GM10266 (cell line): ENCODE data around the gene GLTPD2.
"Not testable (repeated sequence)": the region's sequence is repeated elsewhere in the genome, so short reads cannot be mapped to it uniquely, and the experiment has no call there.

Experiments
- DNase-seq: peaks from one replicate; pipeline ENCODE4 v3.0.0; 2012; ENCODE audit errors: extremely low spot score
- CTCF ChIP-seq: IDR thresholded peaks from 2 replicates; pipeline ENCODE4 v1.5.1; 2012; ENCODE audit warnings: mild to moderate bottlenecking, low read depth; ENCODE audit not compliant: control insufficient read depth, insufficient read depth; ENCODE audit errors: missing control alignments

The GLTPD2 gene

GRCh38 chr17:4818276-4818675 is 29.5 kb downstream of the GLTPD2 start:
- TF ChIP-seq CTCF, result no peak
- DNase-seq, result no peak

DNA sequence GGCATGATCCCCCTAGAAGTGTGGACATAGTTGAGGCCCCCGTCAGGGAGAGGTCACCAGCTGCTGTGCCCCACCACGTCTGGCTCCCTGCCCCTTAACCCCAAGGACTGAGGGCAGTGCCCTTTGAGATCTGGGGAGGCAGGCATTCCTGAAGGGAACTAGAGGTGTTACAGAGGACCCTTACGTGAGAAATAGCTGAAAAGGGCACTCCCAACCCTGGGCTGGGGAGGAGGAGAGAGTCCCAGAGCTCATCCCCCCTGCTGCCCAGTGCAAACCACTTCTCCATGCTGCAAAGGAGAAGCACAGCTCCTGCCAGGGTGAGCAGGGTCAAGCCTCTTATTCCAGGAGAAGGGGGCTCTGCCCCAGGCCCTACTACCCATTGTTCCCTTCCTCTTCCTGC is 34.1 kb downstream of the GLTPD2 start:
- TF ChIP-seq CTCF, result no peak
- DNase-seq, result no peak

- TF ChIP-seq CTCF, result no peak
- DNase-seq, result no peak
These were observed 34.8 kb downstream of the GLTPD2 start for GRCh38 chr17:4823373-4824089.

- TF ChIP-seq CTCF, result no peak
These were observed 38.6 kb downstream of the GLTPD2 start for GRCh38 chr17:4827399-4827798.

DNA sequence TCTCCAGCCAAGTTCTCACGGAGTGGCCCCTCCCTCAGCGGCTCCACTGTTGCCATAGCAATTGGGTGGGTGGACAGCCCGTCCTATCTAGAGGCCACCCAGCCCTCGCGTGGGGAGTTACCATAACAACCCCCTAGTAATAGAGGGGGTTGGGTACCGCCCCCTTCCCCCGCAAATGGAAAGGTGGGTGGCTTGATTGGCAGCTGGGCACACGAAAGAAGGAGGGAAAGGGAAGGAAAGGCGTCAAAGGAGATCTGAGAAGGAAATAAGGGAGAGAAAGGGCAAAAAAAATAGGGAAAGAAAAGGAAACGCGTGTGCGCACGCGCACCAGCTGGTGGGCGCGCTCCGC is 44.0 kb downstream of the GLTPD2 start:
- DNase-seq, result not testable (repeated sequence)

More at GRCh38 chr17:4827399-4827798, 38.6 kb downstream of the GLTPD2 start:
- DNase-seq, result no peak

DNA sequence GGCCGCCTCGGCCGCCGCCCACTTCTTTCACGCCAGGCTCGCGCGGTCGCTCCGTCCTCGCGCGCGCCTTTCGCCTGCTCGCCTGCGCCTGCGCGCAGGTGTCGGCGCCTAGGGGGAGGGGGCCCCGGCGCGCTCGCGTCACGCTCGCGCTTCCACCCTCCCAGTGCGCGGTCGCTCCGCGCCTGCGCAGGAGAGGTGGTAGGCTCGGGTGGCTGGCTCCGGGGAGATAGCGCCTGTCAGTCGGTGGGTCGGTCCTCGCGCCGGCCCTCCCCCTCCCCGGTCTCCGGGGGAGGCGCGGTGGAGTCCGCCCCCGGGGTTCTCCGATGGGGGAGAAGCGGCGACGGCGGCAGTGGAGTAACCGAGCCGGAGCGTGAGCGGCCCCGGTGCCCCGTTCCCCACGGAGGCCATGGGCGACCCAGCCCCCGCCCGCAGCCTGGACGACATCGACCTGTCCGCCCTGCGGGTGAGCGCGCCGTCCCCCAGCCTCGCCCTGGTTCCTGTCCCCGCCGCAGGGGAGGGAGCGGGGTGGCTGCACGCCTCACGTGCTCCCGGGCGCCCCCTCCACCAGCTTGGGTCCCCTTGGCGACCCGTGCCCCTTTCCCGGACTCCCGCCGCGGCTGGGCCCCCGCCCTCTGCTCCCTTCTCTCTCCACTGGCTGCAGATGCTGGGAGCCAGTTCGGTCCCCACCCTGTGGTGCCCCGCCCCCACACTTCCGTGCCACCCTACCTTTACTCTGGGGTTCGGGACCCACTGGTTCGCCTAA is 44.6 kb downstream of the GLTPD2 start, which contains the start of gene MINK1:
MINK1 (plus strand) TSS at position 163 of the 763 bp plus-strand sequence; CDS start at position 407, 244 bp downstream.
- no peak for TF ChIP-seq CTCF
- DNase-seq, result peak; percentile 99

- no peak for DNase-seq
- no peak for TF ChIP-seq CTCF
These were observed 45.3 kb downstream of the GLTPD2 start for GRCh38 chr17:4833941-4834680.
